IMR-90 (cell line): ENCODE results near the gene UBE3B. TPM values are rescaled to one million over a fixed set of nuclear protein-coding genes. Genes with fewer than 3 reads are reported as not detected.

Experiments
- ATAC-seq: fragments of 200-7000 bp; cut with Tn5 transposase; 2 replicates; pipeline ENCODE4 v1.9.1; 2020; ENCODE audit warnings: low read depth, mild to moderate bottlenecking, moderate library complexity
- BruUV-seq: library from RNA; stranded (reverse); fragments of 400-500 nt; replicated peaks from 2 replicates; lab custom pipeline; 2021; lab: Mats Ljungman, UMichigan
- CTCF ChIA-PET: fragments of 300-600 bp; formaldehyde crosslinking; extraction: SDS; loops from one replicate; lab custom pipeline; 2021; ENCODE audit warnings: antibody characterized with exemption; lab: Yijun Ruan, JAX
- POLR2A ChIA-PET: fragments of 300-600 bp; sonication (Branson Sonifier 250); formaldehyde crosslinking; loops from one replicate; lab custom pipeline; 2022; ENCODE audit warnings: antibody characterized with exemption; ENCODE audit not compliant: unreplicated experiment; lab: Charles Lee
- DNase-seq: peaks from one replicate; pipeline ENCODE4 v3.0.0; 2013
- H2AFZ ChIP-seq: replicated peaks from 2 replicates; pipeline ENCODE3; 2013; ENCODE audit warnings: low read length, mild to moderate bottlenecking; ENCODE audit not compliant: poor library complexity
- H2AK5ac ChIP-seq: 2 replicates; pipeline ENCODE4 v1.6.1; 2013; ENCODE audit warnings: low read depth, low read length, inconsistent platforms
- H2AK9ac ChIP-seq: replicated peaks from 2 replicates; pipeline ENCODE3; 2013; ENCODE audit warnings: mild to moderate bottlenecking, low read depth, low read length, moderate library complexity; ENCODE audit not compliant: poor library complexity
- H2BK120ac ChIP-seq: 2 replicates; pipeline ENCODE4 v1.6.1; 2013; ENCODE audit warnings: low read depth, low read length, inconsistent platforms
- H2BK15ac ChIP-seq: 3 replicates; pipeline ENCODE4 v1.6.1; 2013; ENCODE audit warnings: low read depth, low read length, inconsistent platforms
- H2BK20ac ChIP-seq: 2 replicates; pipeline ENCODE4 v1.6.1; 2013; ENCODE audit warnings: low read depth, mild to moderate bottlenecking, inconsistent platforms, low read length, moderate library complexity
- H2BK5ac ChIP-seq: 2 replicates; pipeline ENCODE4 v1.6.1; 2013; ENCODE audit warnings: mild to moderate bottlenecking, low read depth, low read length, inconsistent platforms; ENCODE audit not compliant: poor library complexity, severe bottlenecking
- H3K14ac ChIP-seq: replicated peaks from 2 replicates; pipeline ENCODE4 v1.6.1; 2013; ENCODE audit warnings: low read depth, low read length, inconsistent platforms
- H3K18ac ChIP-seq: 2 replicates; pipeline ENCODE4 v1.6.1; 2013; ENCODE audit warnings: low read depth, low read length, control low read depth
- H3K23ac ChIP-seq: 2 replicates; pipeline ENCODE4 v1.6.1; 2013; ENCODE audit warnings: low read depth, low read length, inconsistent platforms
- H3K27ac ChIP-seq: 2 replicates; pipeline ENCODE4 v1.5.1; 2013; ENCODE audit warnings: mild to moderate bottlenecking, control low read depth, low read length; ENCODE audit not compliant: insufficient read depth
- H3K27me3 ChIP-seq: 2 replicates; pipeline ENCODE4 v1.6.1; 2013; ENCODE audit warnings: low read length; ENCODE audit not compliant: control insufficient read depth, insufficient read depth
- H3K36me3 ChIP-seq: 2 replicates; pipeline ENCODE4 v1.6.1; 2013; ENCODE audit warnings: low read length, mixed read lengths; ENCODE audit not compliant: control insufficient read depth, insufficient read depth
- H3K4ac ChIP-seq: 2 replicates; pipeline ENCODE4 v1.6.1; 2013; ENCODE audit warnings: low read depth, low read length, inconsistent platforms
- H3K4me1 ChIP-seq: 2 replicates; pipeline ENCODE4 v1.6.1; 2013; ENCODE audit warnings: low read length, mixed read lengths; ENCODE audit not compliant: control insufficient read depth, insufficient read depth
- H3K4me2 ChIP-seq: 2 replicates; pipeline ENCODE4 v1.6.1; 2013; ENCODE audit warnings: low read depth, mild to moderate bottlenecking, control low read depth, low read length, moderate library complexity
- H3K4me3 ChIP-seq: 2 replicates; pipeline ENCODE4 v1.5.1; 2013; ENCODE audit warnings: low read depth, mild to moderate bottlenecking, control low read depth, low read length, moderate library complexity; ENCODE audit not compliant: insufficient read depth
- H3K56ac ChIP-seq: 2 replicates; pipeline ENCODE4 v1.6.1; 2013; ENCODE audit warnings: low read length, inconsistent platforms; ENCODE audit not compliant: insufficient read depth; ENCODE audit errors: extremely low read depth
- H3K79me1 ChIP-seq, 2 experiments: 2 replicates each; pipeline ENCODE4 v1.6.1; 2013; ENCODE audit warnings: low read length in 2 of 2, inconsistent platforms in 1 of 2, low read depth in 1 of 2
- H3K9ac ChIP-seq: 2 replicates; pipeline ENCODE4 v1.6.1; 2013; ENCODE audit warnings: low read depth, low read length, control low read depth
- H3K9me1 ChIP-seq: 2 replicates; pipeline ENCODE4 v1.6.1; 2013; ENCODE audit warnings: low read length, inconsistent platforms; ENCODE audit not compliant: insufficient read depth
- H3K9me3 ChIP-seq: 2 replicates; pipeline ENCODE4 v1.6.1; 2013; ENCODE audit warnings: low read length; ENCODE audit not compliant: control insufficient read depth, insufficient read depth
- H4K20me1 ChIP-seq: 2 replicates; pipeline ENCODE4 v1.6.1; 2013; ENCODE audit warnings: low read length, inconsistent platforms; ENCODE audit not compliant: insufficient read depth
- H4K5ac ChIP-seq: 2 replicates; pipeline ENCODE4 v1.6.1; 2013; ENCODE audit warnings: mild to moderate bottlenecking, low read depth, low read length, control low read depth
- H4K8ac ChIP-seq, 2 experiments: 2 replicates each; pipeline ENCODE4 v1.6.1; 2013; ENCODE audit warnings: low read depth in 2 of 2, low read length in 2 of 2, control low read depth in 1 of 2, inconsistent platforms in 1 of 2
- H4K91ac ChIP-seq: 2 replicates; pipeline ENCODE4 v1.6.1; 2013; ENCODE audit warnings: low read depth, low read length, inconsistent platforms; ENCODE audit not compliant: insufficient read depth
- BHLHE40 ChIP-seq: fragments of 150-350 bp; IDR thresholded peaks from 2 replicates; pipeline ENCODE4 v1.6.1; 2016; ENCODE audit warnings: mild to moderate bottlenecking, low read depth, low read length
- CEBPB ChIP-seq: IDR thresholded peaks from 2 replicates; pipeline ENCODE4 v1.6.1; 2012; ENCODE audit warnings: low read depth, low read length, improper control_type of control experiment
- CHD1 ChIP-seq: IDR thresholded peaks from 2 replicates; pipeline ENCODE4 v1.6.1; 2012; ENCODE audit warnings: low read depth, low read length, improper control_type of control experiment
- CTCF ChIP-seq: conservative IDR thresholded peaks from 2 replicates; pipeline ENCODE4 v1.5.1; 2012; ENCODE audit warnings: mild to moderate bottlenecking, low read depth, low read length, improper control_type of control experiment
- ELK1 ChIP-seq: fragments of 150-350 bp; IDR thresholded peaks from 2 replicates; pipeline ENCODE4 v1.6.1; 2016; ENCODE audit warnings: low read depth, mild to moderate bottlenecking, low read length, moderate library complexity, borderline replicate concordance
- FOS ChIP-seq: fragments of 150-350 bp; IDR thresholded peaks from 2 replicates; pipeline ENCODE4 v1.6.1; 2016; ENCODE audit warnings: low read depth, low read length
- MAFK ChIP-seq: IDR thresholded peaks from 2 replicates; pipeline ENCODE4 v1.6.1; 2012; ENCODE audit warnings: low read depth, low read length, improper control_type of control experiment
- MAZ ChIP-seq: IDR thresholded peaks from 2 replicates; pipeline ENCODE4 v1.6.1; 2012; ENCODE audit warnings: low read depth, mild to moderate bottlenecking, low read length, improper control_type of control experiment, moderate library complexity, borderline replicate concordance
- MXI1 ChIP-seq: IDR thresholded peaks from 2 replicates; pipeline ENCODE4 v1.6.1; 2012; ENCODE audit warnings: low read depth, mild to moderate bottlenecking, low read length, moderate library complexity, borderline replicate concordance
- NFE2L2 ChIP-seq: fragments of 150-350 bp; IDR thresholded peaks from 2 replicates; pipeline ENCODE4 v1.6.1; 2016; ENCODE audit warnings: low read depth, mild to moderate bottlenecking, low read length
- POLR2A ChIP-seq: IDR thresholded peaks from 2 replicates; pipeline ENCODE4 v1.6.1; 2012; ENCODE audit warnings: mild to moderate bottlenecking, low read depth, low read length
- RAD21 ChIP-seq: IDR thresholded peaks from 2 replicates; pipeline ENCODE4 v1.6.1; 2012; ENCODE audit warnings: low read length, improper control_type of control experiment
- RCOR1 ChIP-seq: IDR thresholded peaks from 2 replicates; pipeline ENCODE4 v1.6.1; 2012; ENCODE audit warnings: mild to moderate bottlenecking, low read length, improper control_type of control experiment; ENCODE audit not compliant: insufficient replicate concordance
- RFX5 ChIP-seq: IDR thresholded peaks from 2 replicates; pipeline ENCODE4 v1.8.0; 2012; ENCODE audit warnings: low read depth, mild to moderate bottlenecking, low read length, moderate library complexity
- SMC3 ChIP-seq: fragments of 150-350 bp; IDR thresholded peaks from 2 replicates; pipeline ENCODE4 v1.6.1; 2016; ENCODE audit warnings: low read depth, mild to moderate bottlenecking, antibody characterized with exemption, low read length, moderate library complexity
- WGBS, 2 experiments: methylation state at CpG; one replicate each; pipeline versions ENCODE4 v1.1.5 to v1.1.7; 2013; ENCODE audit warnings: missing lambda C conversion rate in 2 of 2; ENCODE audit not compliant: insufficient read length in 1 of 2; ENCODE audit errors: extremely low coverage in 2 of 2; 5-methylcytosine and 5-hydroxymethylcytosine counted together
- dilution Hi-C: fragments of 300-500 bp; cut with HindIII; formaldehyde crosslinking; loops from one replicate; pipeline ENCODE4 v1.14.3; 2018; ENCODE audit warnings: low sequenced_read_pairs; ENCODE audit not compliant: unreplicated experiment
- in situ Hi-C: fragments of 300-500 bp; cut with MboI; formaldehyde crosslinking; loops from 3 replicates; pipeline ENCODE4 v1.14.3; 2019; ENCODE audit warnings: low sequenced_read_pairs, inconsistent platforms, mixed read lengths
- intact Hi-C: fragments of 100-400 bp; cut with micrococcal nuclease; formaldehyde crosslinking; loops from 2 replicates; pipeline ENCODE4 v1.10.0; 2022
- polyA plus RNA-seq, 3 experiments: library from polyadenylated mRNA; depleted of rRNA; stranded (reverse); fragments of >200 nt; gene quantifications; 2 replicates each; pipeline ENCODE4 v1.2.3, GENCODE V29; 2012; ENCODE audit warnings: low replicate concordance in 1 of 3
- total RNA-seq: library from RNA; depleted of rRNA; stranded (reverse); fragments of >200 nt; gene quantifications from 2 replicates; pipeline ENCODE4 v1.2.3, GENCODE V29; 2012
- TF ChIP-seq, protein P1 (sequence below): fragments of 150-350 bp; IDR thresholded peaks from 2 replicates; pipeline ENCODE4 v1.6.1; 2017; ENCODE audit warnings: mild to moderate bottlenecking, antibody characterized with exemption, low read length, low read depth

The UBE3B gene
- total and polyA plus RNA-seq, 2 of the 4 experiments (the other 2 are of a cell fraction) = 18.8 to 24.9 TPM

DNA sequence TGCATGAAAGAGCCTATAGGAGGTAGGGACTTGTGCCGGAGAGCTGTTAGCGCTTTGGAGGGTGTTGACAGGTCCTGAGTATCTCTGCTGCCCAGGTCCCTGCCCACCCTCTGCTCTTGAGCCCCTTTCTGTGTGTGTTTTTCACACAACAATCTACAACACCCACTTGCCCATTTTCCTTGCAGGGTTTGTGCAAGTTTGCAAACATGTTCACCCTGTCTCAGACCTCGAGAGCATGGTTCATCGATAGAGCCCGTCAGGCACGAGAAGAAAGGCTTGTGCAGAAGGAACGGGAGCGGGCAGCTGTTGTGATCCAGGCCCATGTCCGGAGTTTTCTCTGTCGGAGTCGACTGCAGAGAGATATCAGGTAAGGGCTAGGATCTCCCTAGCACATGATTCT is 5.9 kb downstream of the UBE3B start:
- no peaks in the 10 kb centered on the region for H3K9me3 ChIP-seq
- no peak overlapping the region for H3K9ac ChIP-seq
- dilution Hi-C loops = no loop called here
- no peak overlapping the region for H3K56ac ChIP-seq
- no peak overlapping the region for H2BK15ac ChIP-seq
- no peak overlapping the region for H3K4ac ChIP-seq
- H4K8ac ChIP-seq = no peak overlapping the region
- no peak overlapping the region for H3K18ac ChIP-seq
- H3K4me3 ChIP-seq = no peak overlapping the region
- no peak overlapping the region for H2BK20ac ChIP-seq
- H3K4me2 ChIP-seq = no peak overlapping the region
- no peak overlapping the region for H3K23ac ChIP-seq
- H3K14ac ChIP-seq = no peak overlapping the region
- no peak for ATAC-seq
- ChIA-PET CTCF (interaction anchor here (0.6 kb wide), 2 partner anchors 819 to 1814 kb away, joined by 3 to 6 read pairs; no protein-coding TSS in a partner anchor), POLR2A (no interaction called here)
- no TSS peak for BruUV-seq
- H2AK5ac ChIP-seq = no peak overlapping the region
- no peak overlapping the region for H2BK120ac ChIP-seq
- in situ Hi-C loops = no loop called here
- H3K79me1 ChIP-seq = peaks cover 8 to 23% of the 10 kb centered on the region in 2 experiments
- no peak overlapping the region for H4K5ac ChIP-seq
- H3K9me1 ChIP-seq = peaks cover 3% of the 10 kb centered on the region; the same call in 1 of the 2 replicates
- H2BK5ac ChIP-seq = no peak overlapping the region
- TF ChIP-seq RFX5 (no peak), RCOR1 (no peak), CEBPB (no peak), MXI1 (no peak), CTCF (no peak), MAZ (no peak), ELK1 (no peak), SMC3 (no peak), RAD21 (no peak), NFE2L2 (no peak), MAFK (no peak), POLR2A (no peak), CHD1 (no peak), FOS (no peak), BHLHE40 (no peak)
- TF ChIP-seq, protein P1, sequence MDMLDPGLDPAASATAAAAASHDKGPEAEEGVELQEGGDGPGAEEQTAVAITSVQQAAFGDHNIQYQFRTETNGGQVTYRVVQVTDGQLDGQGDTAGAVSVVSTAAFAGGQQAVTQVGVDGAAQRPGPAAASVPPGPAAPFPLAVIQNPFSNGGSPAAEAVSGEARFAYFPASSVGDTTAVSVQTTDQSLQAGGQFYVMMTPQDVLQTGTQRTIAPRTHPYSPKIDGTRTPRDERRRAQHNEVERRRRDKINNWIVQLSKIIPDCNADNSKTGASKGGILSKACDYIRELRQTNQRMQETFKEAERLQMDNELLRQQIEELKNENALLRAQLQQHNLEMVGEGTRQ = no peak
- no peak overlapping the region for H3K27ac ChIP-seq
- no peak for DNase-seq
- H4K20me1 ChIP-seq = no peaks in the 10 kb centered on the region
- peaks cover 40% of the 10 kb centered on the region for H3K36me3 ChIP-seq
- no peak overlapping the region for H2AK9ac ChIP-seq
- H2AFZ ChIP-seq = no peak overlapping the region
- no peaks in the 10 kb centered on the region for H3K27me3 ChIP-seq
- no peaks in the 10 kb centered on the region for H3K4me1 ChIP-seq
- H4K91ac ChIP-seq = no peak overlapping the region
- WGBS, 2 experiments = no CpG with 5 or more reads among the region's 11 CpGs
- intact Hi-C loops = loop anchor here (5.0 kb wide), 1 partner anchor 166 kb away; no protein-coding TSS in a partner anchor
